HL-60 (cell line): Measurements from ENCODE around the gene GALR2.

ENCODE experiments used
- CTCF ChIP-seq: IDR thresholded peaks from one replicate; pipeline ENCODE4 v1.5.1; 2011; ENCODE audit warnings: low read length, control low read depth, inconsistent platforms; ENCODE audit not compliant: insufficient read depth
- GABPA ChIP-seq: IDR thresholded peaks from 2 replicates; pipeline ENCODE4 v1.6.1; 2012; ENCODE audit warnings: low read depth
- POLR2AphosphoS5 ChIP-seq: IDR thresholded peaks from 2 replicates; pipeline ENCODE4 v1.6.1; 2012; ENCODE audit warnings: low read depth
- REST ChIP-seq: IDR thresholded peaks from 2 replicates; pipeline ENCODE4 v1.6.1; 2012; ENCODE audit warnings: low read depth; ENCODE audit not compliant: insufficient replicate concordance

GRCh38 chr17:76036497-76037261 is 37.9 kb upstream of the GALR2 start:
- TF ChIP-seq CTCF (no peak), POLR2AphosphoS5 (no peak), REST (no peak), GABPA (no peak)
